Activated CD8-positive, alpha-beta T cell treated with anti-CD3 and anti-CD28 coated beads for 36 hours (primary cell): Measurements from ENCODE around the gene PAX8. TPM values are rescaled to one million over a fixed set of nuclear protein-coding genes. Genes with fewer than 3 reads are reported as not detected.

Source experiments
- ATAC-seq: fragments of 200-7000 bp; cut with Tn5 transposase; one replicate; pipeline ENCODE4 v1.10.0; 2021; ENCODE audit warnings: mild to moderate bottlenecking, moderate library complexity
- CTCF ChIA-PET: fragments of 350-600 bp; sonication (Branson Sonifier 250); formaldehyde crosslinking; loops from one replicate; lab custom pipeline; 2021; ENCODE audit warnings: antibody characterized with exemption; lab: Charles Lee
- POLR2A ChIA-PET: fragments of 350-600 bp; sonication (Branson Sonifier 250); formaldehyde crosslinking; loops from one replicate; lab custom pipeline; 2021; ENCODE audit warnings: antibody characterized with exemption; lab: Charles Lee
- DNase-seq: peaks from one replicate; pipeline ENCODE4 v3.0.0-alpha.2; 2020
- H3K27ac Mint-ChIP-seq: one replicate; pipeline ENCODE4 v1.8.0; 2021; ENCODE audit warnings: mild to moderate bottlenecking, mixed read lengths
- H3K27me3 Mint-ChIP-seq: one replicate; pipeline ENCODE4 v1.8.0; 2021; ENCODE audit warnings: mixed read lengths
- H3K36me3 Mint-ChIP-seq: one replicate; pipeline ENCODE4 v1.8.0; 2021; ENCODE audit warnings: low read depth, mixed read lengths
- H3K4me1 Mint-ChIP-seq: one replicate; pipeline ENCODE4 v1.8.0; 2021; ENCODE audit warnings: low read depth, mixed read lengths
- H3K4me3 Mint-ChIP-seq: one replicate; pipeline ENCODE4 v1.8.0; 2021; ENCODE audit warnings: mild to moderate bottlenecking, moderate library complexity, mixed read lengths
- H3K9me3 Mint-ChIP-seq: one replicate; pipeline ENCODE4 v1.8.0; 2021; ENCODE audit warnings: mixed read lengths
- CTCF ChIP-seq: fragments of 200-600 bp; IDR thresholded peaks from one replicate; pipeline ENCODE4 v1.8.0; 2022; ENCODE audit warnings: antibody characterized with exemption, mild to moderate bottlenecking
- intact Hi-C: fragments of 100-400 bp; cut with micrococcal nuclease; formaldehyde crosslinking; loops from one replicate; pipeline ENCODE4 v1.10.0; 2022
- total RNA-seq, 2 experiments: library from RNA; stranded (reverse); gene quantifications; one replicate each; pipeline ENCODE4 v1.2.3, GENCODE V29; 2021

Gene PAX8
- total RNA-seq, 2 experiments from 2014 or later = 0.43 to 0.63 TPM

GRCh38 chr2:113219889-113220641 is 58.7 kb downstream of the PAX8 start:
- peaks cover 19% of the 10 kb centered on the region for H3K4me1 Mint-ChIP-seq
- no peaks in the 10 kb centered on the region for H3K36me3 Mint-ChIP-seq
- intact Hi-C loops = no loop called here
- CTCF ChIA-PET = interaction anchor here (1.2 to 4.3 kb wide), 4 partner anchors 16 to 170 kb away, joined by 3 to 20 read pairs (median 6); no protein-coding TSS in a partner anchor
- ATAC-seq = peak; percentile 60
- H3K27me3 Mint-ChIP-seq = no peaks in the 10 kb centered on the region
- H3K9me3 Mint-ChIP-seq = no peaks in the 10 kb centered on the region
- POLR2A ChIA-PET = no interaction called here
- H3K4me3 Mint-ChIP-seq = no peak overlapping the region
- H3K27ac Mint-ChIP-seq = no peak overlapping the region
- DNase-seq = no peak
- no peak for TF ChIP-seq CTCF

- no peaks in the 10 kb centered on the region for H3K36me3 Mint-ChIP-seq
- no peak for DNase-seq
- CTCF ChIA-PET = interaction anchor here (1.5 to 4.3 kb wide), 3 partner anchors 15 to 83 kb away, joined by 3 to 20 read pairs (median 9); no protein-coding TSS in a partner anchor
- H3K4me3 Mint-ChIP-seq = no peak overlapping the region
- no peak for ATAC-seq
- H3K27ac Mint-ChIP-seq = no peak overlapping the region
- no peaks in the 10 kb centered on the region for H3K9me3 Mint-ChIP-seq
- peaks cover 19% of the 10 kb centered on the region for H3K4me1 Mint-ChIP-seq
- intact Hi-C loops = no loop called here
- POLR2A ChIA-PET = no interaction called here
- no peaks in the 10 kb centered on the region for H3K27me3 Mint-ChIP-seq
- TF ChIP-seq CTCF = no peak
Observed at GRCh38 chr2:113219525-113219888, 59.2 kb downstream of the PAX8 start.

- H3K27ac Mint-ChIP-seq = no peak overlapping the region
- no peaks in the 10 kb centered on the region for H3K27me3 Mint-ChIP-seq
- no peak for TF ChIP-seq CTCF
- peaks cover 19% of the 10 kb centered on the region for H3K4me1 Mint-ChIP-seq
- POLR2A ChIA-PET = no interaction called here
- H3K9me3 Mint-ChIP-seq = no peaks in the 10 kb centered on the region
- DNase-seq (no peak), ATAC-seq (no peak)
- CTCF ChIA-PET = interaction anchor here (1.5 to 3.1 kb wide), 2 partner anchors 15 to 20 kb away, joined by 3 to 9 read pairs; no protein-coding TSS in a partner anchor
- intact Hi-C loops = no loop called here
- no peaks in the 10 kb centered on the region for H3K36me3 Mint-ChIP-seq
- no peak overlapping the region for H3K4me3 Mint-ChIP-seq
Observed at GRCh38 chr2:113219092-113219441, 59.7 kb downstream of the PAX8 start.

- POLR2A ChIA-PET = interaction anchor here (2.9 kb wide), 1 partner anchor 14 kb away, joined by 14 read pairs; no protein-coding TSS in a partner anchor
Observed at GRCh38 chr2:113218283-113219091, 60.2 kb downstream of the PAX8 start.

More at GRCh38 chr2:113218283-113219091, 60.2 kb downstream of the PAX8 start:
- Mint-ChIP-seq H3K4me1 (peaks cover 19% of the 10 kb centered on the region), H3K27ac (no peak overlapping the region), H3K4me3 (no peak overlapping the region), H3K27me3 (no peaks in the 10 kb centered on the region), H3K36me3 (no peaks in the 10 kb centered on the region), H3K9me3 (no peaks in the 10 kb centered on the region)
- ATAC-seq (no peak), DNase-seq (no peak)
- intact Hi-C loops = no loop called here
- CTCF ChIA-PET = interaction anchor here (1.5 to 3.1 kb wide), 4 partner anchors 13 to 81 kb away, joined by 3 to 25 read pairs (median 10); no protein-coding TSS in a partner anchor
- TF ChIP-seq CTCF = no peak
